Body of pancreas (tissue), 4 donors: ENCODE data around the gene AMBRA1.

Experiments used
- CTCF ChIP-seq, 7 experiments: fragments of 450-650 bp in 4 of 7; fragments of 200-600 bp in 3 of 7; sonication (generic) in 3 of 7; IDR thresholded peaks; one replicate each; pipeline ENCODE4 v1.5.1; 2016 to 2019; ENCODE audit warnings: antibody characterized with exemption in 7 of 7
- POLR2A ChIP-seq, 3 donors: fragments of 450-650 bp; IDR thresholded peaks; one replicate each; pipeline ENCODE4 v1.6.1; 2016; ENCODE audit warnings: antibody characterized with exemption in 3 of 3, mild to moderate bottlenecking in 2 of 3

GRCh38 chr11:46458491-46458890, 135.3 kb downstream of the AMBRA1 start:
- TF ChIP-seq CTCF (IDR thresholded peaks at IDR 0.05) (no peak), POLR2A (IDR thresholded peaks at IDR 0.05) (no peak)
